GM10847 (cell line): ENCODE data around the gene DENND10.

Experiments used
- POLR2A ChIP-seq: IDR thresholded peaks from 2 replicates; pipeline ENCODE4 v1.6.1; 2011; ENCODE audit not compliant: insufficient read length; ENCODE audit errors: extremely low read depth

Gene DENND10

DNA sequence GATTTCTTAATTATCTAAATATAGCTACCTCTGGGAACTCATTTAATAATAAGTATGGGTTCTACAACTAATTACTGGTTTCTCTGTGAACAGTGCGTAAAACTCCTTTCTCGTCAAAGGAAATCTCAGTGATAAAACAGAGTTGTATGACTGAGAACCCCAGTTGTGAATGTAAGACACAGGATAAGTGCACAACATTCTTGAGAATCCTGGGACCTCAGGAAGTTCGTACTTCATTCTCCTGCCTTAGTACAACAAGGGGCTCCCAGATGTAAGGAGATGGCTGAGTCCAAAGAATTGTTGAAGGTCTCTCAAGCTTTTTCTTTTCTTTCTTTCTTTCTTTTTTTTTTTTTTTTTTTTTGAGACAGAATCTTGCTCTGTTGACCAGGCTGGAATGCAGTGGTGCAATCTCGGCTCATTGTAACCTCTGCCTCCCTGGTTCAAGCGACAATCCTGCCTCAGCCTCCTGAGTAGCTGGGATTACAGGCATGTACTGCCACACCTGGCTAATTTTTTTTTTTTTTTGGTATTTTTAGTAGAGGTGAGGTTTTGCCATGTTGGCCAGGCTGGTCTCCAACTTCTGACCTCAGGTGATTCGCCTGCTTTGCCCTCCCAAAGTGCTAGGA lies 12.5 kb downstream of the DENND10 start:
- no peak for TF ChIP-seq POLR2A

DNA sequence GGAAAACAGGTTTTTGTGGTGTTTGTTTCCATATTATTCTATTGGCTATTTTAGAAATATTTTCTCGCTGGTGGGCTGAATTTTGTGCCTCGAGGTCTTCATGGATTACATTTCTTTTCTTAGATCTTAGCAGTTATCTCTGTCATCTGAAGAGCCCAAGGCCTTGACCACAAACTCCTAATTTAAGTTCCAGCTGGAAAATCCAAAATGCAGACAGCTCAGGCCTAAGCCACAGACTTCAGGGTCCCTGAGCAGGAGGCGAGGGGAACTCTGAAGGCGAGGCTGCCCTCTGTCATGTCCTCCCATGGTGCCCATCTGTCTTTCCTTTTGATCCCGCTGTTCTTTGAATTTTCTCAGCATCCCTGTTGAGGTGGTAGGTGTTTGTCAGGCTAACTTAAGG lies 14.3 kb downstream of the DENND10 start:
- TF ChIP-seq POLR2A: no peak

DNA sequence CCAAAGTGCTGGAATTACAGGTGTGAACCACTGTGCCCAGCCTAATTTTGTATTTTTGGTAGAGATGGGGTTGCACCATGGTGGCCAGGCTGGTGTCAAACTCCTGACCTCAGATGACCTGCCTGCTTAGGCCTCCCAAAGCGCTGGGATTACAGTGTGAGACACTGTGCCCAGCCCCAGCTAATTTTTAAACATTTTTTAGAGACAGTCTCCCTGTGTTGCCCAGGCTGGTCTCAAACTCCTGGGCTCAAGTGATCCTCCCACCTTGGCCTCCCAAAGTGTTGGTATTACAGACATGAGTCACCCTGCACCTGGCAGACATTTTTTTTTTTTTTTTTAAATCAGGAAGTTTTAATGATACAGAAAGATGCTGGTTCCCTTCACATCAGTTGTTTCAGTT lies 15.5 kb downstream of the DENND10 start:
- TF ChIP-seq POLR2A: no peak

DNA sequence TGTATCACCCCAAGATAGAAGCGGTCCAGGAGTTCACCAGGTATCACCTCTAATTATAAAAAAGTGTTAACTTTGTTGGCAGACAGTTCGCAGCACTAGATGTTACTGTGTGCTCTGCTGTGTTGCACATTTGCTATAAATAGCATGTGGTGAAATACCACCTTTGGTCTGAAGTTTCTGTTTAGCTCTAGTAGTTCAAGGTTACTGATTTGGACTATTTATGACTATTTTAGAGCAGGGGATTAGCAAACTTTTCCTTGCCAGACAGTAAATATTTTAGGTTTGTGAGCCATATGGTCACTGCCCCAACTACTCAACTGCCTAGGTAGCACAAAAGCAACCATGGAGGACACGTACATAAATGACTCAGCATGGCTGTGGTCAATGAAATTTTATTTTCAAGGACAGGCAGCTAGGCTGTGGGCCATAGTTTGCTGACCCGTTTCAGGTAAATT lies 16.5 kb downstream of the DENND10 start:
- no peak for TF ChIP-seq POLR2A

DNA sequence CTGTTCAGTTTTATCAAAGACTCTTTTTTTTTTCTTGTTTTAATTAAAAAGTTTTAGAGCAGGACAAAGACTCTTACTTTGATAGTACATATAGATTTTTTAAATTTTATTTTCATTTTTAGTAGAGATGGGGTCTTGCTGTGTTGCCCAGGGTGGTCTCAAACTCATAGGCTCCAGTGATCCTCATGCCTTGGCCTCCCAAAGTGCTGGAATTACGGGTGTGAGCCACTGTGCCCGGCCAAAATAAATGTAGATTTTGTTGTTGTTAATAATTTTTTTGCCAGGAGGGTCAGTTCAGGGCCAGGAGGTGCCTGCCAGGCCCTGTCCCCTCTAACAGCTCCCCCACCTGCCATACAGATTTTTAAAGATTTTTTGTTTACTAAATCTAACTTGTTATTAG lies 17.0 kb downstream of the DENND10 start:
- no peak for TF ChIP-seq POLR2A

DNA sequence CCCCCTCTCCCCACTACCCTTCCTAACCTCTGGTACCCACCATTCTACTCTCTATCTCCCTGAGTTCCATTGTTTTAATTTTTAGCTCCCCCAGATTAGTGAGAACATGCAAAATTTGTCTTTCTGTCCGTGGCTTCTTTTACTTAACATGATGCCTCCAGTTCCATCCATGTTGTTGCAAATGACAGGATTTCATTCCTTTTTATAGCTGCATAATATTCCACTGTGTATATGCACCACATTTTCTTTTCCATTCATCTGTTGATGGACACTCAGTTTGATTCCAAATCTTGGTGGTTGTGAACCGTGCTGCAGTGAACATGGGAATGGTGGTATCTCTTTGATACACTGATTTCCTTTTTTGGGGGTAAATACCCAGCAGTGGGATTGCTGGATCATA lies 22.0 kb downstream of the DENND10 start:
- no peak for TF ChIP-seq POLR2A

DNA sequence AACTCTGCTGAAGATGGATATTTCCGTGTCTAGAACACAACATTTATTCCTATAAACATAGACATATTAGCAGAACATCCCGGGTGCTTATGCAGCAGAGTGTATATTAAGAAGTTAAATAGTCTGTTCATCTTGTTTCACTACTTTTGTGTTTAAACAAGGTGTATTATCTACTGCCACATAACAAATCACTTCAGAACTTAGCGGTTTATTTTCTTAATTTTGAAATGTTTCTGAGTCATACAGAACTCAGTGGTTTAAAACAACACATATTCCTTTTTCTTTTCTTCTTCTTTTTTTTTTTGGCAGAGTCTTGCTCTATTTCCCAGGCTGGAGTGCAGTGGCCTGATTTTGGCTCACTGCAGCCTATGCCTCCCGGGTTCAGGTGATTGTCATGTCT lies 25.8 kb downstream of the DENND10 start:
- TF ChIP-seq POLR2A: no peak

DNA sequence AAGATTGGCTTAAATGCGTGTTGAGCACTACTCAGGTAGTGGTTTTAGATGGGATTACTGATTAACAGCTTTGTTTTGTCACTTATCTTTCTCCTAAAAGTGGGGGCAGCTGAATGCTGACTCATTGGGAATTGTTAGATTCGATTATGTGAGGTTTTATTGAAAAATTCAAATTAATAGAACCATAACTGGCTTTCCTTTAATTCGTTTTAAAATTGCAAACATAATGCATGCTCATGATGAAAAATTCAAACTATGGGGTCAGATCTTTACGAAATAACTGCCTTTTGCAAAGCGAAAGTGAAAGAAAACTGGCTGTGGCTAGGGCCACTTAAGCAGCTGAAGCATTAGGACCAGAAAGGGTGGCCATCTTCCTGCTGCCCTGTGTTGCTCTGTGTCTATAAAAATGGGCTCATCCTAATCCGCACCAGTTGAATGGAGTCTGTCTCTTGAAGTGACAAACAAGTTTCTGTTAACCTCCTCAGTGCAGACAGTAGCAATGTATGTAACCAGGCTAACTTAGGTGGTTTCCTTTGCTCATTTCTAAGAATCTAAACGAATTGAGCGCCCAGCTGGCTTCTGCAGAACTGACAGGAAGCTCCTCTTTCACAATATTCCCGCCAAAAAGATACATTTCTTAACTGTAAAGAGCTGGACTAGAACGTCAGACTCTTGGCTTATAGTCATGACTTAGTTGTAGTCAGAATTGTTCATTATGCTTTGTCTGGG lies 27.8 kb downstream of the DENND10 start:
- TF ChIP-seq POLR2A: no peak

DNA sequence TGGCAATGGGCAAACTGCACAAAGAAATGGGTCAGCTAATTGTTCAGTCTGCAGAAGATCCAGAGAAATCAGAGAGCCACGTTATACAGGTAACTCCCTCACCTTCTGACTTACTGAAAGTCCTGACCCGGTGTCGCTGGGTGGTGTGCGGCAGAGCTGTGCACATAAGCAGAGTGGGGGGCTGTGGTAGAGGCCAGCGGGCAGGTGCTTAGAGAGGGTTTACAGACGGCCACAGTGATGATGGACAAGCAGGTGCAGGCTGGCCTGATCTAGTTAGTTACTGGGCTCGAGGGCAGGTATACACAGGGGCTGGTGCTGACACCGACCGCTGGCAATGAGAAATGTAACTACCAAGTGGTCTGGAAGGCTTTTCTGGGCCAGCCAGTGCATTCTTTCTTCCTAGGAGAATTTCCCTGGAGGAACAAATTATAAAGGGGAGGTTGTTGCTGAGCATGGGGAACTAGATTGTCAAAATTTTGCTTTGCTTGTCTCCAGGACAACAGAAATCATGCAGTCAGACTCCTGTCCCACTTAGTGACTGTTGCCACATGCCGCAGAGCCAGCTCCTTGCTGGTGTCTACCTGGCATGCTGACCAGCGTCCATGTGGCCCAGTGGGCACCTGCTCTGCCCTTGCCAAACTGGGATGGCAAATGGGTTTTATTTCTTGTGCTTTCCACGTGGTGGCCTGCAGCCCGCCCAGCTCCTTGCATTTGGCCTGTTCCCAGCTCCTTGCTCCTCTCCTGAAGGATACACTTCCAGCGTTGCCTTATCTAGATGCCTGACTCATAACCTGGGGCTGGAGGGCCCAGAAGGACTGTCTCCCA lies 28.8 kb downstream of the DENND10 start:
- no peak for TF ChIP-seq POLR2A

DNA sequence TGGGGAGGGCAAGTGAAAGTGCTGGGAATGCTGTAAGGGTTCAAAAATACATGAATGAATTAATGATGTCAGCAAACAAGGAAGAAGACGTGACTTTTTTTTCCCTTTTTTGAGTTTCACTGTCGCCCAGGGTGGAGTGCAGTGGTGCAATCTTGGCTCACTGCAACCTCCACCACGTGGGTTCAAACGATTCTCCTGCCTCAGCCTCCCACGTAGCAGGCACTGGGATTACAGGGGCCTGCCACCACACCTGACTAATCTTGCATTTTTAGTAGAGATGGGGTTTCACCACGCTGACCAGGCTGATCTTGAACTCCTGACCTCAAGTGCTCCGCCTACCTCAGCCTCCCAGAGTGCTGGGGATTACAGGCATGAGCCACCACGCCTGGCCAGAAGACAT lies 30.0 kb downstream of the DENND10 start:
- TF ChIP-seq POLR2A: no peak

DNA sequence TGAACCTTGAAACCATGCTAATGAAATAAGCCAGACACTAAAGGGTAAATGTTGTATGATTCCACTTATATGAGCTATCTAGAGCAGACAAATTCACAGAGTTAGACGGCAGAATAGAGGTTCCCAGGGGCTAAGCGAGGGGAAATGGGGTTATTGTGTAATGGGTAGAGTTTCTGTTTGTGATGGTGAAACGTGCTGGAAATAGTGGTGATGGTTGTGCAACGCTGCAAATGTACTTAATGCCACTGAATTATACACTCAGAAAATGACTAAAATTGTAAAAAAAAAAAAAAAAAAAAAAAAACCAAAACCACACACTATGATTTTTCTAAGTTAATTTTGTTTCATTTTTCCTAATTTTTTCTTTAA lies 31.6 kb downstream of the DENND10 start:
- TF ChIP-seq POLR2A: no peak

DNA sequence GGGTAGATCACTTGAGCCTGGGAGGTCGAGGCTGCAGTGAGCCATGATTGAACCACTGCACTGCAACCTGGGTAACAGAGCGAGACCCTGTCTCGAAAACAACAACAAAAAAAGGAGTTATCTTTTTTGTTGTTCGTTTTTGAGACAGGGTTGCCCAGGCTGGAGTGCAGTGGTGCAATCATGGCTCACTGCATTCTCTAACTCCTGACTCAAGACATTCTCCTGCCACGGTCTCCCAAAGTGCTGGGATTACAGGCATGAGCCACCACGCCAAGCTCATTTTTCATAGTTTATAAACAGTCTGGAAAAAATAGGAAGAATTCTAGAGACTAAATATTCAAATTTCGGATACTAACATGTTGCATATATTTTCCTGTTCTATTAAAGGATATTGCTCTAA lies 32.2 kb downstream of the DENND10 start:
- TF ChIP-seq POLR2A: no peak

DNA sequence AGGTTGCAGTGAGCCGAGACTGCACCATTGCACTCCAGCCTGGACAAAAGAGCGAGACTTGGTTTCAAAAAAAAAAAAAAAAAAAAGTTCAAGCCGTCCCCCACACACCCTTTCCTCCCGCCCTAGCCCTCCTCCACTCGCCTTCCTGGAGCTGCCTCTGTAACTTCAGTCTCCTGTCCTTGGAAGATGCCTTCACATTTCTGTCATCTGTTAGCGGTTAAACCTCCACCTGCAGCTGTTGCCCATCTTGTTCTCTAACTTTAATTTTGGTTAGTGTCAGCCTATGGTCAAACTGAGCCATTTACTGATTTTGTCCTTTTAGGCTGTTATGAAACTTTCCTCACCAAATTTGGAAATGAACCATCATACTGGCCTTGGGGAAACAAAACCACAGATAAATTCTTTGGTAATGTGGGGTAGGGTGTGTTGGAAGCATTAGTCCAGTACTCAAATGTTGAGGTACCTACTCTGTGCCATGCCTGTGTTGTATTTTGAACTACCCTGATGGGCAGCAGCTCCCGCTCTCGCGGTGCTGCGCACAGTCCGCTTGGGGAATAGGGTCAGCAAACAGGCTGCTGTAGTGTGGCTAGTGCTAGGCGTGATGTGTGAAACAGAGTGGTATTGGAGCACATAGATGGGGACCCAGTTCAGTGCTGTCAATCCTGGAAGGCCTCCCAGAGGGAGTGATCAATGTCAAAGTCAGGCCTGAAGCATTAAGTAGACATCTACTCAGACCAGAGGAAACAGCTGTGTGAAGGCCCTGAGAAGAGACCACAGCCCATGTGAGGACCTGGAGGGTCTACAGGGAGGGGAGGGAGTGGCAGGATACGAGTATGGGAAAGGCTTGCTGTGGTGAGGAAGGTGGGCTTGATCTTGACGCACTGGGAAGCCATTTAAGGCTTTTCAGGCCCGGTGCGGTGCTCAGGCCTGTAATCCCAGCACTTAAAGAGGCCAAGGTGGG lies 34.7 kb downstream of the DENND10 start:
- TF ChIP-seq POLR2A: no peak

DNA sequence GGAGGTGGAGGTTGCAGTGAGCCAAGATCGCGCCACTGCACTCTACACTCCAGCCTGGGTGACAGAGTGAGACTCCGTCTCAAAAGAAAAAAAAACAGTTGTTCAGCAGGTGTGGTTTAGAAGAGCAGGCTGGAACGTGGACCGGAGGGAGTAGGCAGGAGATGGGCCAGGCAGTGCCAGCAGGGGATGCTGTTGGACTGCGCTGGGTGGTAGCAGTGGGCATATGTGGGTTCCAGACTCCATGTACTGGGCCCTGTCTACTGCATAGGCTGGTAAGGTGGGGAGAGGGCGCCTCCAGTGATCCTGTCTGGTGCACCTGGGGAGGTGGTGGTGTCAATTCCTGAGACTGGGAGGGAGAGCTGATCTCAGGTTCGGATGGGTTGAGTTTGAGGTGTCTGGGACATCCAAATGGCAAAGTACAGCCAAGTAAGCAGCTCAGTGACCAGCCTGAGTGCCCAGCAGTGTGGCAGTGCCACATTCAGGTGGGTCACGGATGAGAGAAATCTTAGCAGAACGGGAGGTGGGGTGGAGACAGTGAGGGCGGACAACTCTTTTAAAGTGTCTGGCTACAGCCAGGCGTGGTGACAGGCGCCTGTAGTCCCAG lies 35.7 kb downstream of the DENND10 start:
- no peak for TF ChIP-seq POLR2A
